SH-SY5Y (cell line): Measurements from ENCODE around the gene TCTA.

ENCODE experiments used
- GATA2 ChIP-seq: IDR thresholded peaks from 2 replicates; pipeline ENCODE4 v1.6.1; 2011; ENCODE audit warnings: mild to moderate bottlenecking, low read depth, low read length
- GATA3 ChIP-seq: IDR thresholded peaks from 2 replicates; pipeline ENCODE4 v1.6.1; 2011; ENCODE audit warnings: low read depth, mild to moderate bottlenecking, low read length, moderate library complexity

GRCh38 chr3:49462222-49462621 lies 50.0 kb downstream of the TCTA start:
- TF ChIP-seq GATA3 (no peak), GATA2 (no peak)
